ENCODE data around the gene THSD7A. TPM values are rescaled to one million over a fixed set of nuclear protein-coding genes. Genes with fewer than 3 reads are reported as not detected.

The THSD7A gene
- total RNA-seq, 1 donor from 2014 or later: 3.5 TPM

DNA sequence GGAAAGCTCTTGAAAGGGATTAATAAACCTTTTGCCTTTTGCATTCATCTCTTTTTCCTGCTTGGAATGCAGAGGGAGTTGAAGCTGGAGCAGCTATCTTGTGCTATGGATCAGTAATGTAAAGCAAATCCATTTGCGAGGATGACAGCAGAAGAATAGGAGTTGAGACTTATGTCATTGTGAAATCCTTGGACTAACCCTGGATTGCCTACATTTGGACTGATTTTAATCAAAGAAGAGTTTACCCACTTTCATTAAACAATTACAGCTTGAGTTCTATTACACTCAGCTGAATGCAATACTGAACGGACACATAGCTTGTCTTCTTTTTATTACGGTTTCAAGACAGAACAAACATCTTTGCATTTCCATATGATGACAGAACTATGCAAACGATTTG lies 496.1 kb downstream of the THSD7A start:
- Histone ChIP-seq H3K36me3 (ENCODE audit: insufficient read depth, low read length) (no peaks in the 10 kb centered on the region), H3K4me3 (ENCODE audit: insufficient read depth, low read depth, low read length) (no peak overlapping the region), H3K27ac (ENCODE audit: low read depth, low read length) (no peak overlapping the region), H3K79me2 (ENCODE audit: insufficient read depth, low read length) (no peaks in the 10 kb centered on the region), H3K4me1 (ENCODE audit: insufficient read depth, low read length) (no peaks in the 10 kb centered on the region), H4K20me1 (ENCODE audit: insufficient read depth, low read length) (no peaks in the 10 kb centered on the region), H3K9ac (ENCODE audit: low read length) (no peak overlapping the region), H3K4me2 (ENCODE audit: low read length) (no peak overlapping the region), H2AFZ (ENCODE audit: low read depth, low read length) (no peak overlapping the region), H3K9me3 (ENCODE audit: insufficient read depth, low read depth, low read length) (no peaks in the 10 kb centered on the region), H3K27me3 (ENCODE audit: insufficient read depth, low read length) (no peaks in the 10 kb centered on the region)
- Mint-ChIP-seq H3K4me3 (ENCODE audit: unreplicated experiment) (no peak overlapping the region), H3K36me3 (ENCODE audit: low read depth, unreplicated experiment) (no peaks in the 10 kb centered on the region), H3K9me3 (ENCODE audit: unreplicated experiment) (no peaks in the 10 kb centered on the region), H3K27ac (ENCODE audit: unreplicated experiment) (no peak overlapping the region), H3K4me1 (ENCODE audit: low read depth, unreplicated experiment) (peaks cover 6% of the 10 kb centered on the region), H3K27me3 (ENCODE audit: low read depth, unreplicated experiment) (no peaks in the 10 kb centered on the region)
- FAIRE-seq: no peak
- TF ChIP-seq, protein P1, sequence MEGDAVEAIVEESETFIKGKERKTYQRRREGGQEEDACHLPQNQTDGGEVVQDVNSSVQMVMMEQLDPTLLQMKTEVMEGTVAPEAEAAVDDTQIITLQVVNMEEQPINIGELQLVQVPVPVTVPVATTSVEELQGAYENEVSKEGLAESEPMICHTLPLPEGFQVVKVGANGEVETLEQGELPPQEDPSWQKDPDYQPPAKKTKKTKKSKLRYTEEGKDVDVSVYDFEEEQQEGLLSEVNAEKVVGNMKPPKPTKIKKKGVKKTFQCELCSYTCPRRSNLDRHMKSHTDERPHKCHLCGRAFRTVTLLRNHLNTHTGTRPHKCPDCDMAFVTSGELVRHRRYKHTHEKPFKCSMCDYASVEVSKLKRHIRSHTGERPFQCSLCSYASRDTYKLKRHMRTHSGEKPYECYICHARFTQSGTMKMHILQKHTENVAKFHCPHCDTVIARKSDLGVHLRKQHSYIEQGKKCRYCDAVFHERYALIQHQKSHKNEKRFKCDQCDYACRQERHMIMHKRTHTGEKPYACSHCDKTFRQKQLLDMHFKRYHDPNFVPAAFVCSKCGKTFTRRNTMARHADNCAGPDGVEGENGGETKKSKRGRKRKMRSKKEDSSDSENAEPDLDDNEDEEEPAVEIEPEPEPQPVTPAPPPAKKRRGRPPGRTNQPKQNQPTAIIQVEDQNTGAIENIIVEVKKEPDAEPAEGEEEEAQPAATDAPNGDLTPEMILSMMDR (IDR thresholded peaks at IDR 0.05; ENCODE audit: insufficient read depth, low read depth, low read length): no peak
- no peak for TF ChIP-seq EZH2 (IDR thresholded peaks at IDR 0.05; ENCODE audit: insufficient read depth, low read length)
- no peak for DNase-seq (ENCODE audit: low read depth)

DNA sequence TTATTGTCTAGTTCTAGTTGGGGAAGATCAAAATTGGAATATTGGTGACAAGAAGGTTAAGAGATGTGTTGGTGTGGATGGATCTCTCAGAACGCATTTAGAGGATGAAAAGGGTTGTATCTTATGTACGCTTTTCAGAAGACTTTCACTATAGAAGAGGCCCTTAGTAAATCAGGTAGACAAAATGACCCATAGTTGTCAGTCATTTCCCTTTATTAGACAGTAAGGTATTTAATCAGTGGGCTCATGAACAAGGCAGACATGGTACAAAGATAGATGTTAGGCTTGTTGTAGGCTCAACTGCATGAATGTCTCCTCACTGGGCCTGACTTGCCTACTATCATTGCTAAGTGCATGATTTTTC lies 499.2 kb downstream of the THSD7A start:
- TF ChIP-seq, protein P1 (IDR thresholded peaks at IDR 0.05; ENCODE audit: insufficient read depth, low read depth, low read length): no peak
- TF ChIP-seq EZH2 (IDR thresholded peaks at IDR 0.05; ENCODE audit: insufficient read depth, low read length): no peak
- Histone ChIP-seq H4K20me1 (ENCODE audit: insufficient read depth, low read length) (no peaks in the 10 kb centered on the region), H3K27ac (ENCODE audit: low read depth, low read length) (no peak overlapping the region), H3K4me1 (ENCODE audit: insufficient read depth, low read length) (no peaks in the 10 kb centered on the region), H3K9me3 (ENCODE audit: insufficient read depth, low read depth, low read length) (no peaks in the 10 kb centered on the region), H3K36me3 (ENCODE audit: insufficient read depth, low read length) (no peaks in the 10 kb centered on the region), H3K4me3 (ENCODE audit: insufficient read depth, low read depth, low read length) (no peak overlapping the region), H3K4me2 (ENCODE audit: low read length) (no peak overlapping the region), H3K9ac (ENCODE audit: low read length) (no peak overlapping the region), H3K79me2 (ENCODE audit: insufficient read depth, low read length) (no peaks in the 10 kb centered on the region), H3K27me3 (ENCODE audit: insufficient read depth, low read length) (no peaks in the 10 kb centered on the region), H2AFZ (ENCODE audit: low read depth, low read length) (no peak overlapping the region)
- no peaks in the 10 kb centered on the region for H3K27me3 Mint-ChIP-seq (ENCODE audit: low read depth, unreplicated experiment)
- peaks cover 24% of the 10 kb centered on the region for H3K4me1 Mint-ChIP-seq (ENCODE audit: low read depth, unreplicated experiment)
- no peaks in the 10 kb centered on the region for H3K9me3 Mint-ChIP-seq (ENCODE audit: unreplicated experiment)
- H3K27ac Mint-ChIP-seq (ENCODE audit: unreplicated experiment): no peak overlapping the region
- no peaks in the 10 kb centered on the region for H3K36me3 Mint-ChIP-seq (ENCODE audit: low read depth, unreplicated experiment)
- FAIRE-seq (no peak), DNase-seq (ENCODE audit: low read depth) (no peak)
- H3K4me3 Mint-ChIP-seq (ENCODE audit: unreplicated experiment): no peak overlapping the region

DNA sequence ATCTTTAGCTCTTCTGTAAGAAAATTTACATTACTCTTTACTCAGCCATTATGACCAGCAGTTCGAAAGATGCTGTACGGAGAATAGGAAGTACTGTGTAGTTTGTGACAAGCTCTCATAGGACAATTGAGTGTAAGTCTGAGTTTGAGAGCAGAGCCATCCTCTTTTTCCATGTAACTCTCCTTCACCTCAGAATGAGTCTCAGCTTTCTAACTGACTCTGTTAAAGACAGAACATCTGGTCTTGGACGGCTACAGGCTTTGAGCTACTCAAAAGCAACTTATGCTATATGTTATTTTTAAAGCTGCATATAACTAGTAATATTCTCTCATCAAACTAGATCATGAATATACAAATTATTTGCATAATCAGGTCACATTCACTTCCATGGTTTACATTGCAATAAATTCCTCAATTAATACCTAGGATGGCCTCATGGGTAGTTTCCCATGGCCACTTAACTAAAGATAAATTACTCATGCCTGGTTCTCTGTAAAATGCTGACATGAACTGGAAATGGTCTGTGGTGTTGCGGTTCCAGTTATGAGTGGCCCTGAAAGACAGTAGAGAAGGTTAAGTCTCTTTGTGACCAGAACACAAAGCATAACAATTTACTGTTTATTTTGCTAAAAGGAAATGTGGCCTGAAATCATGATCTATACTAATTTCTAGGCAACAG lies 499.7 kb downstream of the THSD7A start:
- H3K27ac ChIP-seq (ENCODE audit: low read depth, low read length): no peak overlapping the region
- Mint-ChIP-seq H3K9me3 (ENCODE audit: unreplicated experiment) (no peaks in the 10 kb centered on the region), H3K4me3 (ENCODE audit: unreplicated experiment) (no peak overlapping the region), H3K36me3 (ENCODE audit: low read depth, unreplicated experiment) (no peaks in the 10 kb centered on the region), H3K4me1 (ENCODE audit: low read depth, unreplicated experiment) (peaks cover 28% of the 10 kb centered on the region), H3K27me3 (ENCODE audit: low read depth, unreplicated experiment) (no peaks in the 10 kb centered on the region), H3K27ac (ENCODE audit: unreplicated experiment) (no peak overlapping the region)
- H3K36me3 ChIP-seq (ENCODE audit: insufficient read depth, low read length): no peaks in the 10 kb centered on the region
- FAIRE-seq (no peak), DNase-seq (ENCODE audit: low read depth) (no peak)
- no peak overlapping the region for H2AFZ ChIP-seq (ENCODE audit: low read depth, low read length)
- H3K4me1 ChIP-seq (ENCODE audit: insufficient read depth, low read length): no peaks in the 10 kb centered on the region
- H3K4me3 ChIP-seq (ENCODE audit: insufficient read depth, low read depth, low read length): no peak overlapping the region
- H4K20me1 ChIP-seq (ENCODE audit: insufficient read depth, low read length): no peaks in the 10 kb centered on the region
- H3K9me3 ChIP-seq (ENCODE audit: insufficient read depth, low read depth, low read length): no peaks in the 10 kb centered on the region
- no peak overlapping the region for H3K9ac ChIP-seq (ENCODE audit: low read length)
- H3K79me2 ChIP-seq (ENCODE audit: insufficient read depth, low read length): no peaks in the 10 kb centered on the region
- no peaks in the 10 kb centered on the region for H3K27me3 ChIP-seq (ENCODE audit: insufficient read depth, low read length)
- TF ChIP-seq, protein P1 (IDR thresholded peaks at IDR 0.05; ENCODE audit: insufficient read depth, low read depth, low read length): no peak
- TF ChIP-seq EZH2 (IDR thresholded peaks at IDR 0.05; ENCODE audit: insufficient read depth, low read length): no peak
- no peak overlapping the region for H3K4me2 ChIP-seq (ENCODE audit: low read length)
